ENCODE data around the gene ARMH4. TPM values are rescaled to one million over a fixed set of nuclear protein-coding genes. Genes with fewer than 3 reads are reported as not detected.

ARMH4 gene
- total RNA-seq, 4 donors from 2014 or later = 1.8 to 3.6 (median 2.8) TPM

DNA sequence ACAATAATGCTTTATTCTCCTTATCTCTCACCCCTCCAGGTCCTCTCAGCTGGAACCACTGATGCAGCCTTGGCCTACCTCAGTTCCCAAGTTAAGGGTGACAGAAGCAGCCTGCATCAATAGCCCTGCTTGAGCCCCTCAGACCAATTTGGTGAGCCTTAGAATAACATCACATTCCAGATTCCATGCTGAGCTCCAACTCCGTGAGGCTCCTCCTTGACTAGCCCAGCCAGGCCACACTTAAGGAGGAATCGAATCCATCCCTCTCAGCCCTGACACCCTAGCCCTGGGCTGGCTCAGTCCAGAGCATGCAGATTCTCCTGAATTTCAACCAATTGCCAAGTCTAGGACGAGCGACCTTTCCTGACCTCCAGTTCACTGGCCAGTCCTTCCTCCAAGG is 91.1 kb downstream of the ARMH4 start:
- DNase-seq (ENCODE audit: low spot score in 2 of 2) = no peak
- 88 to 90% methylated on average over 4 of the region's 4 CpGs for WGBS, 2 donors
- TF ChIP-seq CTCF (IDR thresholded peaks at IDR 0.05) = no peak
- no peak for TF ChIP-seq POLR2A (IDR thresholded peaks at IDR 0.05)
- no peak overlapping the region for H3K4me3 ChIP-seq (ENCODE audit: low read depth, poor library complexity, severe bottlenecking)
- intact Hi-C loops (cut with DNase I; ENCODE audit: low total_unique reads) = no loop called here

GRCh38 chr14:58060077-58060476 is 91.9 kb downstream of the ARMH4 start:
- WGBS, 2 donors = 64 to 70% methylated on average over 3 of the region's 3 CpGs
- TF ChIP-seq CTCF (IDR thresholded peaks at IDR 0.05) (no peak), POLR2A (IDR thresholded peaks at IDR 0.05) (no peak)
- intact Hi-C loops (cut with DNase I; ENCODE audit: low total_unique reads) = no loop called here

DNA sequence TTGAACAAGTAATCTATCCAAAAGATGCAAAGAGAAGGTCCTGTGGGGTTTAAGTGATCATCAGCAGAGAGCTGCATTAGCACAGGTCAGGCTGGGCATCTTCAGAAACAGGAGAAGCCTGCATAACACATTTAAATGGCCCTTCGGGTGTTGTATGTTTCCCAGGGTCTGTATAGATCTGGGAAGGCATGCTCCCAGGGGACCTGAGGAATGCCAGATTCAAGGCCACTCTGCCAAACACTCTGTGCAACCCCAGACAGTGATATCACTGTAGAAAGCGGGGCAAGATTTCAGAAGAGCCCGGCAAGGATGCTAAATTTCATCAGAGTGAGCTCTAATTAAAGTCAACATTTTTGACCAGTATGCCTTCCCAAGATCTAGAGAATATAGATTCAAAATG is 92.9 kb downstream of the ARMH4 start:
- TF ChIP-seq CTCF (IDR thresholded peaks at IDR 0.05) (no peak), POLR2A (IDR thresholded peaks at IDR 0.05) (no peak)
- WGBS, 2 donors = 90 to 95% methylated on average over 3 of the region's 3 CpGs
- no peak for DNase-seq (ENCODE audit: low spot score in 2 of 2)
- H3K4me3 ChIP-seq (ENCODE audit: low read depth, poor library complexity, severe bottlenecking) = no peak overlapping the region
- intact Hi-C loops (cut with DNase I; ENCODE audit: low total_unique reads) = no loop called here

More at GRCh38 chr14:58060077-58060476, 91.9 kb downstream of the ARMH4 start:
- H3K4me3 ChIP-seq (ENCODE audit: low read depth, poor library complexity, severe bottlenecking) = no peak overlapping the region
- no peak for DNase-seq (ENCODE audit: low spot score in 2 of 2)

DNA sequence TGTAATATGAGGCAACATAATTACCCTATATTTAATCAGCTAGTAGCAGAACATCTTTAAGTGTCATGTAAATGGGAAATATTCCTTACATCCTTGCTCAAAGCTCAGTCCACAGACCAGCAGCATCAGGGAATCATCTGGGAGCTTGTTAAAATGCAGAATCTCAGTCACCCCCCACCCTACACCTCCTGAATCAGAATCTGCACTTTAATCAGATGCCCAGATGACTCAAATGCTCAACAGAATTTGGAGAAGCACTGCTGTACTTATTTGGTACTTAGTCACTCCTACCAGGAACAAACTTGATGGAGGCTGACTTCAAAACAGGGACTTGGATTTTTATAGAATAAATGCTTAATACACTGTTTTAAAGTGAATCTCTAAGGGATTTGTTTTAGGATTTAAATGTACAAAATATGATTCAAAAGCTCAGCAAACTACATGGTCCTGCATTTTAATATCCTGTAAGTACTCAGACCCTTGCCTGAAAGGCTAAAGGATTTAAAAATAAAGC is 96.5 kb downstream of the ARMH4 start:
- no peak for DNase-seq (ENCODE audit: low spot score in 2 of 2)
- no peak overlapping the region for H3K4me3 ChIP-seq (ENCODE audit: low read depth, poor library complexity, severe bottlenecking)
- intact Hi-C loops (cut with DNase I; ENCODE audit: low total_unique reads) = no loop called here
- TF ChIP-seq CTCF (IDR thresholded peaks at IDR 0.05) (no peak), POLR2A (IDR thresholded peaks at IDR 0.05) (no peak)

DNA sequence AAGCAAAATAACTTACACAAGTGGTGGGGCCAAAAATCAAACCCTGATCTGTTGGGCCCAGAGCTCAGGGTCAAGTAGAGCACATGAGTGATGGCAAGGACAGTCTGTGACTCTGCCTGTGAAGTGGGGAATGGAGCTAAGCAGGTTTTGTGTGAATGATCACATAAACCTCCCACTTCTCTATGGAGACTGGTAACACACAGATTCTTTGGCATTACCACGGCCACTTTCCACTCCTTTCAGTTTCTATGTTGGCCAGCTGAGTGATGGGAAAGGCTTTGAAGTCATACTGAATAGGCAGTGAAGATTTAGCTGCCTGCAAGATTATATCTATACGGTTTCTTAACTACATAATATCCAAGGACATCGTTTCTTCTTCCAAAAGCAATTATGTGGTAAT is 97.9 kb downstream of the ARMH4 start:
- intact Hi-C loops (cut with DNase I; ENCODE audit: low total_unique reads) = no loop called here
- no peak for DNase-seq (ENCODE audit: low spot score in 2 of 2)
- TF ChIP-seq POLR2A (IDR thresholded peaks at IDR 0.05) = no peak
- TF ChIP-seq CTCF (IDR thresholded peaks at IDR 0.05) = no peak
- H3K4me3 ChIP-seq (ENCODE audit: low read depth, poor library complexity, severe bottlenecking) = no peak overlapping the region
- 61 to 77% methylated on average over 3 of the region's 3 CpGs for WGBS, 2 donors

DNA sequence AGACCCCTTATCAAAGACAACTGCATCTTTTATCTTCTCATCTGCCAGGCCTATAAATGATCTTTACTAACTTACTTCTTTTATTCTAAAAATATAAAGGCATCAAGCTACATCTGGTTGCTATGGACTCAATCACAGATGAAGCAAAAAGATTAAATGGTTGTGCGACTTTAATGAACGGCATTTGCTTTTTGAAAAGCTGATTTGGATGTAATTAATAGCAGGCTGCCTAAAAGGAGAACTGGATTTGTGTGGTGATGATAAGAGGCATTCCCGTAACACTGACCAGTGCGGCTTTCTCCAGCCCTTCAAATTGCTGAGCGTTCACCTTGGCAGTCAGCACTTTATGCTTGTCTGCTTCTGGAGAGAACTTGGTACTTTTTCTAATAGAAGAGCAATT is 103.8 kb downstream of the ARMH4 start:
- intact Hi-C loops (cut with DNase I; ENCODE audit: low total_unique reads) = no loop called here
- H3K4me3 ChIP-seq (ENCODE audit: low read depth, poor library complexity, severe bottlenecking) = no peak overlapping the region

More for the DNA sequence above, 103.8 kb downstream of the ARMH4 start:
- WGBS, 2 donors = 60 to 74% methylated on average over 5 of the region's 5 CpGs
- DNase-seq (ENCODE audit: low spot score in 2 of 2) = no peak
- TF ChIP-seq POLR2A (IDR thresholded peaks at IDR 0.05) (no peak), CTCF (IDR thresholded peaks at IDR 0.05) (no peak)
